Breast epithelium (tissue), 4 donors: ENCODE results near the gene HTR3B. TPM values are rescaled to one million over a fixed set of nuclear protein-coding genes. Genes with fewer than 3 reads are reported as not detected.

Experiments
- DNase-seq, 2 donors: peaks; one replicate each; pipeline ENCODE4 v3.0.0-alpha.2; 2019; ENCODE audit warnings: low spot score in 2 of 2
- H3K27ac ChIP-seq, 2 donors: fragments of 200-600 bp; sonication (generic) in 1 of 2; one replicate each; pipeline ENCODE4 v1.5.1; 2016 to 2019; ENCODE audit warnings: mild to moderate bottlenecking in 1 of 2
- H3K27me3 ChIP-seq, 2 donors: fragments of 200-600 bp; sonication (generic) in 1 of 2; one replicate each; pipeline versions ENCODE4 v1.5.1 to v1.6.0; 2017 to 2019; ENCODE audit warnings: control low read depth in 1 of 2, mild to moderate bottlenecking in 1 of 2
- H3K36me3 ChIP-seq: fragments of 200-600 bp; one replicate; pipeline ENCODE4 v1.5.1; 2019
- H3K4me1 ChIP-seq, 2 donors: fragments of 200-600 bp; sonication (generic); one replicate each; pipeline ENCODE4 v1.5.1; 2016 to 2019; ENCODE audit warnings: control low read depth in 1 of 2
- H3K4me3 ChIP-seq, 3 donors: fragments of 200-600 bp; sonication (generic); 1 replicate in 2 of 3; 2 replicates in 1 of 3; pipeline ENCODE4 v1.5.1; 2016 to 2019; ENCODE audit warnings: mild to moderate bottlenecking in 3 of 3, moderate library complexity in 2 of 3
- H3K9me3 ChIP-seq, 2 donors: fragments of 200-600 bp; sonication (generic) in 1 of 2; one replicate each; pipeline ENCODE4 v1.5.1; 2016 to 2019; ENCODE audit warnings: control low read depth in 1 of 2
- CTCF ChIP-seq, 3 donors: fragments of 450-650 bp; IDR thresholded peaks; one replicate each; pipeline ENCODE4 v1.5.1; 2016 to 2017; ENCODE audit warnings: antibody characterized with exemption in 3 of 3, mild to moderate bottlenecking in 3 of 3, moderate library complexity in 3 of 3
- POLR2A ChIP-seq: fragments of 450-650 bp; IDR thresholded peaks from one replicate; pipeline ENCODE4 v1.6.1; 2016; ENCODE audit warnings: antibody characterized with exemption, mild to moderate bottlenecking, moderate library complexity
- POLR2AphosphoS5 ChIP-seq, 3 donors: sonication (generic); formaldehyde crosslinking; IDR thresholded peaks; one replicate each; pipeline ENCODE4 v1.6.1; 2017; ENCODE audit warnings: antibody characterized with exemption in 3 of 3
- intact Hi-C: fragments of 100-400 bp; cut with DNase I; formaldehyde crosslinking; loops from one replicate; pipeline ENCODE4 v1.15.1; 2023; ENCODE audit warnings: low total_unique reads
- total RNA-seq, 3 donors: library from RNA; depleted of rRNA; stranded (reverse); fragments of >200 nt; gene quantifications; one replicate each; pipeline ENCODE4 v1.1.0, GENCODE V29; 2016

The HTR3B gene
- total RNA-seq, 3 donors from 2014 or later = not detected

GRCh38 chr11:113967361-113967760 is 62.8 kb downstream of the HTR3B start:
- no peak for DNase-seq
- H3K36me3 ChIP-seq = no peaks in the 10 kb centered on the region
- no peak for TF ChIP-seq CTCF (IDR thresholded peaks at IDR 0.05)
- no peak for TF ChIP-seq POLR2A
- no peak for TF ChIP-seq POLR2AphosphoS5 (IDR thresholded peaks at IDR 0.05)

GRCh38 chr11:113971506-113972195 is 67.1 kb downstream of the HTR3B start:
- no peak overlapping the region for H3K27ac ChIP-seq
- intact Hi-C loops = no loop called here
- no peaks in the 10 kb centered on the region for H3K27me3 ChIP-seq
- no peaks in the 10 kb centered on the region for H3K4me1 ChIP-seq
- no peak overlapping the region for H3K4me3 ChIP-seq
- no peaks in the 10 kb centered on the region for H3K36me3 ChIP-seq
- DNase-seq = no peak
- TF ChIP-seq POLR2AphosphoS5 (IDR thresholded peaks at IDR 0.05) (no peak), POLR2A (no peak), CTCF (IDR thresholded peaks at IDR 0.05) (no peak)
- H3K9me3 ChIP-seq = no peaks in the 10 kb centered on the region

More at GRCh38 chr11:113967361-113967760, 62.8 kb downstream of the HTR3B start:
- intact Hi-C loops = no loop called here
- Histone ChIP-seq H3K27me3 (no peaks in the 10 kb centered on the region), H3K9me3 (no peaks in the 10 kb centered on the region), H3K4me3 (no peak overlapping the region), H3K27ac (no peak overlapping the region), H3K4me1 (no peaks in the 10 kb centered on the region)

- Histone ChIP-seq H3K4me3 (no peak within 1 kb of the TSS), H3K9me3 (no peaks in the 10 kb centered on the region), H3K27ac (no peak within 1 kb of the TSS), H3K4me1 (no peaks in the 10 kb centered on the region), H3K27me3 (peaks cover 0 to 10% of the 10 kb centered on the region in 2 donors), H3K36me3 (no peaks in the 10 kb centered on the region)
- no peak for DNase-seq
- intact Hi-C loops = no loop called here
- TF ChIP-seq POLR2A = no peak
- TF ChIP-seq CTCF (IDR thresholded peaks at IDR 0.05) = no peak
These were observed 70.3 kb downstream of the HTR3B start, which contains the start of gene HTR3A for GRCh38 chr11:113974741-113975470. Gene HTR3A (plus strand): TSS chr11:113975108. CDS start chr11:113975326, 218 bp downstream.

- Histone ChIP-seq H3K4me1 (no peaks in the 10 kb centered on the region), H3K27me3 (peaks cover 0 to 10% of the 10 kb centered on the region in 2 donors), H3K27ac (no peak overlapping the region), H3K36me3 (no peaks in the 10 kb centered on the region), H3K9me3 (no peaks in the 10 kb centered on the region), H3K4me3 (no peak overlapping the region)
- TF ChIP-seq CTCF (IDR thresholded peaks at IDR 0.05) (no peak), POLR2A (no peak), POLR2AphosphoS5 (IDR thresholded peaks at IDR 0.05) (no peak)
- intact Hi-C loops = no loop called here
- DNase-seq = no peak
These were observed 72.5 kb downstream of the HTR3B start for GRCh38 chr11:113977071-113977490.

GRCh38 chr11:113977701-113978100 is 73.1 kb downstream of the HTR3B start:
- Histone ChIP-seq H3K9me3 (no peaks in the 10 kb centered on the region), H3K27ac (no peak overlapping the region), H3K27me3 (peaks cover 0 to 10% of the 10 kb centered on the region in 2 donors), H3K36me3 (no peaks in the 10 kb centered on the region), H3K4me1 (no peaks in the 10 kb centered on the region), H3K4me3 (no peak overlapping the region)
- intact Hi-C loops = no loop called here
- TF ChIP-seq CTCF (IDR thresholded peaks at IDR 0.05) (no peak), POLR2A (no peak), POLR2AphosphoS5 (IDR thresholded peaks at IDR 0.05) (no peak)
- no peak for DNase-seq
